Nephron (organoid): Measurements from ENCODE around the gene STARD3.

Experiments
- H3K27ac Mint-ChIP-seq, 3 experiments: 2 replicates each; pipeline ENCODE4 v1.8.0; 2020; ENCODE audit warnings: mixed read lengths in 3 of 3, mild to moderate bottlenecking in 2 of 3, moderate library complexity in 1 of 3
- H3K27me3 Mint-ChIP-seq: 2 replicates; pipeline ENCODE4 v1.8.0; 2021; ENCODE audit warnings: low read depth, mild to moderate bottlenecking, moderate library complexity, mixed read lengths
- H3K36me3 Mint-ChIP-seq: 2 replicates; pipeline ENCODE4 v1.8.0; 2020; ENCODE audit warnings: low read depth, mixed read lengths
- H3K4me1 Mint-ChIP-seq: 2 replicates; pipeline ENCODE4 v1.8.0; 2020; ENCODE audit warnings: mixed read lengths
- H3K4me3 Mint-ChIP-seq, 3 experiments: 2 replicates each; pipeline ENCODE4 v1.8.0; 2020; ENCODE audit warnings: mild to moderate bottlenecking in 3 of 3, mixed read lengths in 3 of 3, moderate library complexity in 2 of 3
- H3K9me3 Mint-ChIP-seq: 2 replicates; pipeline ENCODE4 v1.8.0; 2020; ENCODE audit warnings: mixed read lengths
- TF ChIP-seq, protein P1 (sequence below), 3 experiments: fragments of 200-600 bp; sonication (generic); IDR thresholded peaks; one replicate each; pipeline ENCODE4 v1.5.0; 2021; ENCODE audit warnings: antibody characterized with exemption in 3 of 3; ENCODE audit not compliant: unreplicated experiment in 3 of 3

STARD3 gene

DNA sequence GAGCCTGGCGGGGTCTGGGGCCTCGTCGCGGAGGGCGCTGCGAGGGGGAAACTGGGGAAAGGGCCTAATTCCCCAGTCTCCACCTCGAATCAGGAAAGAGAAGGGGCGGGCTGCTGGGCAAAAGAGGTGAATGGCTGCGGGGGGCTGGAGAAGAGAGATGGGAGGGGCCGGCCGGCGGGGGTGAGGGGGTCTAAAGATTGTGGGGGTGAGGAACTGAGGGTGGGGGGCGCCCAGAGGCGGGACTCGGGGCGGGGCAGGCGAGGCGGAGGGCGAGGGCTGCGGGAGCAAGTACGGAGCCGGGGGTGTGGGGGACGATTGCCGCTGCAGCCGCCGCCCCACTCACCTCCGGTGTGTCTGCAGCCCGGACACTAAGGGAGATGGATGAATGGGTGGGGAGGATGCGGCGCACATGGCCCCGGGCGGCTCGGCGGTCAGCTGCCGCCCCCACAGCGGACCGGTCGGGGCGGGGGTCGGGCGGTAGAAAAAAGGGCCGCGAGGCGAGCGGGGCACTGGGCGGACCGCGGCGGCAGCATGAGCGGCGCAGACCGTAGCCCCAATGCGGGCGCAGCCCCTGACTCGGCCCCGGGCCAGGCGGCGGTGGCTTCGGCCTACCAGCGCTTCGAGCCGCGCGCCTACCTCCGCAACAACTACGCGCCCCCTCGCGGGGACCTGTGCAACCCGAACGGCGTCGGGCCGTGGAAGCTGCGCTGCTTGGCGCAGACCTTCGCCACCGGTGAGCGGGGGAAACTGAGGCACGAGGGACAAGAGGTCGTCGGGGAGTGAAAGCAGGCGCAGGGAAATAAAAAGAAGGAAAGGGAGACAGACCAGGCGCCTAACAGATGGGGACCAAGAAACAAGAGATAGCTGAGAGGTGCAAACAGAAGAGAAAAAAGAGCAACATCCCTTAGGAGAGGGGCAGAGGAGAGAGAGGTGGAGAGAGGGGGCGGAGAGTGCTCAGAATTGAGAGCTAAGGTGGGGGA is 31.3 kb downstream of the STARD3 start, which contains the start of gene PNMT:
TSS of gene PNMT (plus strand) at position 509 of the 980 bp plus-strand sequence. CDS start at position 532, 23 bp downstream.
- no peaks in the 10 kb centered on the region for H3K36me3 Mint-ChIP-seq
- no peaks in the 10 kb centered on the region for H3K9me3 Mint-ChIP-seq
- peaks cover 65% of the 10 kb centered on the region for H3K27me3 Mint-ChIP-seq
- H3K4me3 Mint-ChIP-seq = peak within 1 kb of the TSS; percentile 12 to 74 (median 62)
- TF ChIP-seq, protein P1, sequence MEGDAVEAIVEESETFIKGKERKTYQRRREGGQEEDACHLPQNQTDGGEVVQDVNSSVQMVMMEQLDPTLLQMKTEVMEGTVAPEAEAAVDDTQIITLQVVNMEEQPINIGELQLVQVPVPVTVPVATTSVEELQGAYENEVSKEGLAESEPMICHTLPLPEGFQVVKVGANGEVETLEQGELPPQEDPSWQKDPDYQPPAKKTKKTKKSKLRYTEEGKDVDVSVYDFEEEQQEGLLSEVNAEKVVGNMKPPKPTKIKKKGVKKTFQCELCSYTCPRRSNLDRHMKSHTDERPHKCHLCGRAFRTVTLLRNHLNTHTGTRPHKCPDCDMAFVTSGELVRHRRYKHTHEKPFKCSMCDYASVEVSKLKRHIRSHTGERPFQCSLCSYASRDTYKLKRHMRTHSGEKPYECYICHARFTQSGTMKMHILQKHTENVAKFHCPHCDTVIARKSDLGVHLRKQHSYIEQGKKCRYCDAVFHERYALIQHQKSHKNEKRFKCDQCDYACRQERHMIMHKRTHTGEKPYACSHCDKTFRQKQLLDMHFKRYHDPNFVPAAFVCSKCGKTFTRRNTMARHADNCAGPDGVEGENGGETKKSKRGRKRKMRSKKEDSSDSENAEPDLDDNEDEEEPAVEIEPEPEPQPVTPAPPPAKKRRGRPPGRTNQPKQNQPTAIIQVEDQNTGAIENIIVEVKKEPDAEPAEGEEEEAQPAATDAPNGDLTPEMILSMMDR (IDR thresholded peaks at IDR 0.05; ENCODE audit: unreplicated experiment in 3 of 3) = peak; percentile 47 to 68 (median 62)
- H3K27ac Mint-ChIP-seq = no peak within 1 kb of the TSS
- H3K4me1 Mint-ChIP-seq = peaks cover 5% of the 10 kb centered on the region

DNA sequence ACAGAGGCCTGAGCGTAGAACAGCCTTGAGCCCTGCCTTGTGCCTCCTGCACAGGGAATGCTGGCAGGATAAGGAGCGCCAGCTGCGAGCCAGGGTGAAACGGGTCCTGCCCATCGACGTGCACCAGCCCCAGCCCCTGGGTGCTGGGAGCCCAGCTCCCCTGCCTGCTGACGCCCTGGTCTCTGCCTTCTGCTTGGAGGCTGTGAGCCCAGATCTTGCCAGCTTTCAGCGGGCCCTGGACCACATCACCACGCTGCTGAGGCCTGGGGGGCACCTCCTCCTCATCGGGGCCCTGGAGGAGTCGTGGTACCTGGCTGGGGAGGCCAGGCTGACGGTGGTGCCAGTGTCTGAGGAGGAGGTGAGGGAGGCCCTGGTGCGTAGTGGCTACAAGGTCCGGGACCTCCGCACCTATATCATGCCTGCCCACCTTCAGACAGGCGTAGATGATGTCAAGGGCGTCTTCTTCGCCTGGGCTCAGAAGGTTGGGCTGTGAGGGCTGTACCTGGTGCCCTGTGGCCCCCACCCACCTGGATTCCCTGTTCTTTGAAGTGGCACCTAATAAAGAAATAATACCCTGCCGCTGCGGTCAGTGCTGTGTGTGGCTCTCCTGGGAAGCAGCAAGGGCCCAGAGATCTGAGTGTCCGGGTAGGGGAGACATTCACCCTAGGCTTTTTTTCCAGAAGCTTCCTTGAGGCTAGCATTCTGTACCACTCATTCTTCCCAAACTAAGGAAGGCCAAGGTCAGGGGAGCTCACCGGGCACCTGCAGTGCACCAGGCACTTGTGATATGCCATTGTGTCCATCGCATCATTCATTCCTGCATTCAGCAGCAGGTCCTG is 33.2 kb downstream of the STARD3 start:
- Mint-ChIP-seq H3K9me3 (no peaks in the 10 kb centered on the region), H3K27ac (no peak overlapping the region), H3K4me1 (peaks cover 6% of the 10 kb centered on the region), H3K4me3 (no peak overlapping the region), H3K27me3 (peaks cover 60% of the 10 kb centered on the region), H3K36me3 (no peaks in the 10 kb centered on the region)
- TF ChIP-seq, protein P1 (IDR thresholded peaks at IDR 0.05; ENCODE audit: unreplicated experiment in 3 of 3) = no peak

DNA sequence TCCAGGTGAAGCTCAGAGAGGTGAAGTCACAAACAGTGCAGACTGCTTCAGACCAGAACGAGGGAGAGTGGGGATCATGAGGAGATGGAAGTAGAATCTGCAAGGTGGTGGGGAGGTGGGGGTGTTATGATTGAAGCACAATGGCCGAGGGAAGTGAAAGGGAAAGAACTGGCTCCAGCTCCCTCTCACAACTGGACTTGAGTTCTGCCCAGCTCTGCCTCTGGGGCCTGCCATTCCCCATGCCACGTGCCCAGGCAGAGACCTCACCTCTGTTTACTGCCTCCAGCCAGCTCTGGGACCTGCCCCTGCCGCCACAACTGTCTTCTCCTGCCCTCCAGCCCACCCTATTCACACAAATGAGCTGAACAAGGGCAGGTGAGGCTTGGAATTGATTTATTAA is 33.8 kb downstream of the STARD3 start:
- H3K27ac Mint-ChIP-seq = no peak overlapping the region

DNA sequence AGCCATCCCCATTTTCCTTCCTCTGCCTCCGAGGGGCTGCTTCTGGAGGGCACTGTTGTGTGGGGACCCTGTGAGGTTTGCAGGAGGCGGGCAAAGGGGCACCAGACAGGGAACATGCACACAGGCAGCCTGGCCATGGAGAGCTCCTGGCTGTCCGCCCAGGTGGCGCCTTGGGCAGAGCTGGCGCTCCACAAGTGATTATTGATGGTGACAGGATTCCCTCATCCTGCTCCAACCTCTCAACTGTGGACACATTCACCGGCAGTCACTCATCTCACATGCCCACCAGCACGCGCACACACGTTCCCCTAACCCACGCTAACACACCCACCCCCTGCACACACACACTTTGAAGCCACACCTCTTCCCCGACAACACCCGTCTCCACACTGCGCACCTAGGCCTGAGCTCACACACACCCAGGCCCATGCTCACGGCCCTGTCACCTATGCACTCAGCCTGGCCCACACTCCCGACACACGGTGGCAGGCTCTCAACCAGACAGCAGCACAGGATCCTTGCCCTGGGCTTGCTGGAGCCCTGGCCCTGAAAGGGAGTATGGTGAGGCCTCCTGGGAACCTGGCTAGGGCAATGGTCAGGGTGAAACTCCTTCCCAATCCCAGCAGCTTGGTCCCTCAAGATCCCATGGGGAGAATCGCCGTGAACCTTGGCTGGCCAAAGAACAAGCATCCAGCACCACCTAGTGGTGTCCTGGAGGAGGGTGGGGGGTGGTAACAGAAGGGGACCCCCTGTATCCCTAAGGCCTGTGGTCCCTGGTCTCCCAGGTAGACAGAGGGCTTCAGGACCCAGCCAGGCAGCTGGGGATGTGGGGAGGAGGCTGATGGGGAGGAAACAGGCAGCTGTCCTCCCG is 34.9 kb downstream of the STARD3 start:
- TF ChIP-seq, protein P1 (IDR thresholded peaks at IDR 0.05; ENCODE audit: unreplicated experiment in 3 of 3) = peak; percentile 50 to 65 (median 64)
- Mint-ChIP-seq H3K4me1 (peaks cover 13% of the 10 kb centered on the region), H3K27ac (peak overlapping the region in 2 of 3 experiments; percentile 45 to 57), H3K36me3 (no peaks in the 10 kb centered on the region), H3K4me3 (no peak overlapping the region), H3K9me3 (no peaks in the 10 kb centered on the region), H3K27me3 (peaks cover 45% of the 10 kb centered on the region)

More for the DNA sequence above, 33.8 kb downstream of the STARD3 start:
- no peaks in the 10 kb centered on the region for H3K9me3 Mint-ChIP-seq
- TF ChIP-seq, protein P1 (IDR thresholded peaks at IDR 0.05; ENCODE audit: unreplicated experiment in 3 of 3) = no peak
- no peaks in the 10 kb centered on the region for H3K36me3 Mint-ChIP-seq
- H3K27me3 Mint-ChIP-seq = peaks cover 54% of the 10 kb centered on the region
- H3K4me3 Mint-ChIP-seq = no peak overlapping the region
- H3K4me1 Mint-ChIP-seq = peaks cover 11% of the 10 kb centered on the region
